Left lung (tissue), 10 donors: ENCODE results near the gene SLC4A3. TPM values are rescaled to one million over a fixed set of nuclear protein-coding genes. Genes with fewer than 3 reads are reported as not detected.

Source experiments
- ATAC-seq: fragments of 200-7000 bp; cut with Tn5 transposase; one replicate; pipeline ENCODE4 v1.9.1; 2020; ENCODE audit warnings: moderate library complexity
- DNase-seq, 4 donors: peaks; one replicate each; pipeline ENCODE4 v3.0.0-alpha.2; 2013 to 2020
- H3K27ac ChIP-seq, 2 donors: fragments of 200-600 bp; sonication (generic) in 1 of 2; one replicate each; pipeline versions ENCODE4 v1.5.0 to v1.8.0; 2020 to 2021
- H3K27me3 ChIP-seq, 2 donors: fragments of 200-600 bp; sonication (generic) in 1 of 2; one replicate each; pipeline versions ENCODE4 v1.5.0 to v1.8.0; 2020 to 2021
- H3K36me3 ChIP-seq, 2 donors: fragments of 200-600 bp; sonication (generic) in 1 of 2; one replicate each; pipeline versions ENCODE4 v1.5.0 to v1.8.0; 2020 to 2021
- H3K4me1 ChIP-seq, 2 donors: fragments of 200-600 bp; one replicate each; pipeline ENCODE4 v1.8.0; 2021
- H3K4me3 ChIP-seq, 2 donors: fragments of 200-600 bp; sonication (generic) in 1 of 2; one replicate each; pipeline versions ENCODE4 v1.5.0 to v1.8.0; 2020 to 2021; ENCODE audit warnings: mild to moderate bottlenecking in 1 of 2
- H3K9me3 ChIP-seq, 2 donors: fragments of 200-600 bp; sonication (generic) in 1 of 2; one replicate each; pipeline versions ENCODE4 v1.5.0 to v1.8.0; 2020 to 2021
- CTCF ChIP-seq, 2 donors: fragments of 200-600 bp; sonication (generic) in 1 of 2; IDR thresholded peaks; one replicate each; pipeline versions ENCODE4 v1.5.0 to v1.8.0; 2021; ENCODE audit warnings: antibody characterized with exemption in 2 of 2
- intact Hi-C, 2 donors: fragments of 100-400 bp; cut with DNase I; formaldehyde crosslinking; loops; one replicate each; pipeline versions ENCODE4 v1.11.2 to v1.14.2; 2022
- polyA plus RNA-seq, 6 donors: library from polyadenylated mRNA; unstranded; fragments of 120-200 nt; gene quantifications; one replicate each; pipeline ENCODE4 v1.2.1, GENCODE V29; 2013; ENCODE audit not compliant: insufficient read length in 6 of 6
- total RNA-seq, 2 donors: library from RNA; stranded (reverse); fragmentation: NEBNext Ultra II Directional; extraction: Animal tissue kit (Norgen Biotek cat#: 25700); gene quantifications; one replicate each; pipeline ENCODE4 v1.2.1, GENCODE V29; 2021
- donor health status: DM: no; HTN: yes; CAD: no.
- donor health status: DM: no; HTN: no; CAD: no.

Gene SLC4A3
- total and polyA plus RNA-seq, 8 donors, result 2.9 to 13.3 (median 9.8) TPM

DNA sequence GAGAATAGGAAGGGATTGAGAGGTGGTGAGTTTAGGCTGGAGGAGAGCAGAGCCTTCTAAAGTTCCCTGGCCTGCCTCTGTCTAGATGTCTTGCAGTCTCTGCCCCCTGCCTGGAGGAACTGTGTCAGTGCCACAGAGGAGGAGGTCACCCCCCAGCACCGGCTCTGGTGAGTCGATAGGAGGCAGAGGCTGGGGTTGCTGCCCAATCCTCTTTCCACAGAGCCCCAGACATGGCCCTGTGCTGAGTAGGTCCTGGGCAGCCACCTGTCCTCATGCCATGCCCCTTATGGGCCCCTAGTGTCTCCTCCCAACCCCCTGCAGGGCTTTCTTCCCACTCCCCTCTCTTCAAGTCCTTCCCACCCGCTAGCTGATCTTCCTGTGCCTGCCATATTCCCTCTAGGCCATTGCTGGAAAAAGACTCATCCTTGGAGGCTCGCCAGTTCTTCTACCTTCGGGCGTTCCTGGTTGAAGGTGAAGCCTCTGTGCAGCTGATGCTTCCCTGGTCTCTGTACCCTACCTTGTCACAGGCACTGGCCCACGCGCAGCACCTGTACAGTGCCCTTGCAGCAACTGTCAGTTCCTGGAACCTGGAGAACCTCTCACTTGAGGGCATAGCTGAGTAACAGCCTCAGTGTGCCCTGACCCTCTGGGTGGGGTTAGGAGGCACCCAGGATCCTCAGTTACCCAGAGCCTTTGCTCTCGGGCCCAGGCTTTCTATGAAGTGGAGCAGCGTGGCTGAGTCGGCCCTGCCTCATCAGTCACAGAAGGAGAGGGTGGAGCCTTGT lies 13.2 kb upstream of the SLC4A3 start:
- no peak for ATAC-seq
- intact Hi-C loops, result no loop called here
- Histone ChIP-seq H3K36me3 (peaks cover 0 to 64% of the 10 kb centered on the region in 2 donors), H3K27me3 (no peaks in the 10 kb centered on the region), H3K9me3 (no peaks in the 10 kb centered on the region), H3K4me1 (no peaks in the 10 kb centered on the region), H3K4me3 (no peak overlapping the region), H3K27ac (no peak overlapping the region)
- DNase-seq, result no peak
- TF ChIP-seq CTCF (IDR thresholded peaks at IDR 0.05), result no peak

DNA sequence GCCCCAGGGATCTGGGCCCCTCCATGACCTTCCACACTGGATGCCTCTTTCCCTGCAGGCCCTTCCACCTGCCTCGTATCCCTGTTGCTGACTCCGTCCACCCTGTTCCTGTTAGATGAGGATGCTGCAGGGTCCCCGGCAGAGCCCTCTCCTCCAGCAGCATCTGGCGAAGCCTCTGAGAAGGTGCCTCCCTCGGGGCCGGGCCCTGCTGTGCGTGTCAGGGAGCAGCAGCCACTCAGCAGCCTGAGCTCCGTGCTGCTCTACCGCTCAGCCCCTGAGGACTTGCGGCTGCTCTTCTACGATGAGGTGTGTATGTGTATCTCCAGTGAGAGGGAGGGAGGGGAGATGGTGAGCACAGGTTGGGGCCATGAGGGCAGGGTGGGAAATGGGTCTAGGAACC lies 12.4 kb upstream of the SLC4A3 start:
- DNase-seq, result no peak
- Histone ChIP-seq H3K4me1 (no peaks in the 10 kb centered on the region), H3K27me3 (no peaks in the 10 kb centered on the region), H3K4me3 (no peak overlapping the region), H3K36me3 (peaks cover 0 to 56% of the 10 kb centered on the region in 2 donors), H3K9me3 (no peaks in the 10 kb centered on the region), H3K27ac (no peak overlapping the region)
- intact Hi-C loops, result no loop called here
- no peak for ATAC-seq
- TF ChIP-seq CTCF (IDR thresholded peaks at IDR 0.05), result no peak

- no peak for ATAC-seq
- Histone ChIP-seq H3K27me3 (no peaks in the 10 kb centered on the region), H3K4me1 (no peaks in the 10 kb centered on the region), H3K4me3 (no peak overlapping the region), H3K36me3 (peaks cover 0 to 47% of the 10 kb centered on the region in 2 donors), H3K27ac (no peak overlapping the region), H3K9me3 (no peaks in the 10 kb centered on the region)
- no peak for TF ChIP-seq CTCF (IDR thresholded peaks at IDR 0.05)
- intact Hi-C loops, result no loop called here
- DNase-seq, result no peak
Measured at GRCh38 chr2:219615894-219616293, 11.5 kb upstream of the SLC4A3 start.

DNA sequence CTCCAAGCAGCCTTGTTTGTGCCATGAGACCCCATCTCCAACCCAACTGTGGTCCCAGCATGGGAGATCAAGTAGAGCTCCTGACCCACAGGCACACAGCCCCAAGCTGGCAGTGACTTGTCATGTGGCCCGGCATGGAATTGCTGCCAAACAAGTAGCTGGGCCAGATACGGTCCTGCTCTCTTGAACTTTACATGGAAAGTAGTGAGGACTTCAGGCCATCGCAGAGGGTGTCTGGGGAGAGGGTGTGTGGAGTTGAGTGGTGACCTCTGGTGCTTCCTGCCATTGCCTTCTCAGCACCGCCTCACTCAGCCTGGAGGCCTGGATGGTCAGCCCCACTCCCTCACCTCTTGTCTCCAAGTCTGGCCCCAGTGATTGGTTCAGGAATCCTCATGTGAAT lies 10.9 kb upstream of the SLC4A3 start:
- TF ChIP-seq CTCF (IDR thresholded peaks at IDR 0.05), result no peak
- intact Hi-C loops, result no loop called here
- H3K36me3 ChIP-seq, result peaks cover 0 to 42% of the 10 kb centered on the region in 2 donors
- no peaks in the 10 kb centered on the region for H3K4me1 ChIP-seq
- H3K9me3 ChIP-seq, result no peaks in the 10 kb centered on the region
- H3K27ac ChIP-seq, result no peak overlapping the region
- no peaks in the 10 kb centered on the region for H3K27me3 ChIP-seq
- no peak for DNase-seq
- H3K4me3 ChIP-seq, result no peak overlapping the region
- ATAC-seq, result no peak

DNA sequence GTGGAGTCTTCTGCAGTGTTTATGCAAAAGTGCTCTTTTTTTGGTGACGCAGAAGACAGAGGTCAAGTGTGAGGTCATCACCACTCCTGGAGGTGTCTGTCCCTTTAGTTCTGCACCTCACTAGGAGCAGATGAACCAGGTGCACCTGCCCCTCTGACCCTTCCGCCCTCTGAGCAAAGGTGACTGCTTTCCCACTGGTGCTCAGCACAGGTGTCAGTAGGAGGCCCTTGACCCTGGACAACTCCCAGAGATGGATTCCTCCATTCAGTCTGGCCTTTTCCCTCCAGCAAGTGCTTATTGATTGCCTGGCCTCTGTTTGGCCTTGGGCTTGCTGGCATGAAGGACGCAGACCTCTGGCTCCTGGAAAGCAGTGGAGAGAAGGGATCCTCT lies 8.7 kb upstream of the SLC4A3 start:
- TF ChIP-seq CTCF (IDR thresholded peaks at IDR 0.05), result no peak
- Histone ChIP-seq H3K36me3 (peaks cover 0 to 28% of the 10 kb centered on the region in 2 donors), H3K4me3 (no peak overlapping the region), H3K4me1 (no peaks in the 10 kb centered on the region), H3K27me3 (no peaks in the 10 kb centered on the region), H3K27ac (no peak overlapping the region), H3K9me3 (no peaks in the 10 kb centered on the region)
- DNase-seq (no peak), ATAC-seq (no peak)
- intact Hi-C loops, result no loop called here
